Renal pelvis (tissue), 4 donors: ENCODE results near the gene KIF3B. TPM values are rescaled to one million over a fixed set of nuclear protein-coding genes. Genes with fewer than 3 reads are reported as not detected.
"Not testable (repeated sequence)": the region's sequence is repeated elsewhere in the genome, so short reads cannot be mapped to it uniquely, and the experiment has no call there.

Source experiments
- DNase-seq: peaks from one replicate; pipeline ENCODE4 v3.0.0-alpha.2; 2013
- polyA plus RNA-seq, 3 donors: library from polyadenylated mRNA; unstranded; fragments of 120-200 nt; gene quantifications; one replicate each; pipeline ENCODE4 v1.2.1, GENCODE V29; 2013; ENCODE audit not compliant: insufficient read length in 3 of 3

The KIF3B gene
- polyA plus RNA-seq, 3 donors, result 36.4 to 47.3 (median 38.6) TPM

DNA sequence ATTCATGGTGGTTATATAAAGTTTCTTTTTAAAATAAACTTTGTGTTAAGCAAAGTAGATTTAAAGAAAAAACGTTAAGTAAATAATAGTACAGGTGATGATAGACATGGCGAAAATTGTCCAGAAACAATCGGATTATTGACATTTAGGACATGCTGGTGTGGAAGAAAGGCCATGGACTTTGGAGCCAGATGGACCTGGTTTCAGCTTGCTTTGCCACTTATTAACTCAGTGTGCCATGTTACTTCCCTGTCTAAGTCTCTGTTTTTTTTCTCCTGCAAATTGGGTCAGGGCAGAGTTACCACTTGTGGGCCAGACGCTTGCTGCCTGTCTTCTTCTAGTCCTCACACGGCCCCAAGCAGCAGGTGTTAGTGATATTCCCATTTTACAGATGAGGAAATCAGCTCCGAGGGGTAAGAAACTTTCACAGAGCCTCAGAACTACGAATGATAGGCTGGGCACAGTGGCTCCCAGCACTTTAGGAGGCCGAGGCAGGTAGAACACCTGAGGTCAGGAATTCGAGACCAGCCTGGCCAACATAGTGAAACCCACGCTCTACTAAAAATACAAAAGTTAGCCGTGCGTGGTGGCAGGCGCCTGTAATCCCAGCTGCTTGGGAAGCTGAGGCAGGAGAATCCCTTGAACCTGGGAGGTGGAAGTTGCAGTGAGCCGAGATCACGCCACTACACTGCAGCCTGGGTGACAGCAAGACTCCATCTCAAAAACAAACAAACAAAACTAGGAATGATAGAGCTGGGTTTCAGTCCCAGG, 12.4 kb downstream of the KIF3B start:
- DNase-seq, result no peak

DNA sequence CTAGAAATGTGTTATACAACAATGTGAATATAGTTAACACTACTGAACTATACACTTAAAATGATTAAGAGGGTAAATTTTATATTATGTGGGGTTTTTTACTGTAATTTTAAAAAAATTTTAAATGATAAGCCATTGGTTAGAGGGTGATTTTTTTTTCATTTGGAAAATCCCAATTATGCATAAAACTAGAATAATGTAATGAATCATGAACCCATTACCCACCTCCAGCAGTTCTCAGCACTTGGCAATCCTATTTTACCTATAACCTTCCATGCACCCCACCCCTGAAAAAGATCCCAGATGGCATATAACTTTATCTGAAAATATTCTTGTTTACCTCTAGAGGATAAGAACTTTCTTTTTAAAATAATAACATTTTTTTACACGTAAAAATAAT, 13.7 kb downstream of the KIF3B start:
- DNase-seq, result no peak

DNA sequence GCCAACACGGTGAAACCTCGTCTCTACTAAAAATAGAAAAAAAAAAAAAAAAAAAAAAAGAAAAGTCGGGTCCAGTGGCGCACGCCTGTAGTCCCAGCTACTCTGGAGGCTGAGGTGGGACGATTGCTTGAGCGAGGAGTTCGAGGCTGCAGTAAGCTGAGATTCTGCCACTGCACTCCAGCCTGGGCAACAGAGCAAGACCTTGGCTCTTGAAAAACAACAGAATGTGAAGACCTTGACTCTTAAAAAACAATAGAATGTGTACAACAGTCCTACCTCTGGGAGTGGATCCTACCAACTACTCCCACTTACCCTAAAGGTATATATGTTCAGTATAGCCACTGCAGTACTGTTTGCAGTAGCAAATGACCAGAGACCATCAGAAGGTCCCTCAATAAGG, 15.1 kb downstream of the KIF3B start:
- DNase-seq, result no peak

DNA sequence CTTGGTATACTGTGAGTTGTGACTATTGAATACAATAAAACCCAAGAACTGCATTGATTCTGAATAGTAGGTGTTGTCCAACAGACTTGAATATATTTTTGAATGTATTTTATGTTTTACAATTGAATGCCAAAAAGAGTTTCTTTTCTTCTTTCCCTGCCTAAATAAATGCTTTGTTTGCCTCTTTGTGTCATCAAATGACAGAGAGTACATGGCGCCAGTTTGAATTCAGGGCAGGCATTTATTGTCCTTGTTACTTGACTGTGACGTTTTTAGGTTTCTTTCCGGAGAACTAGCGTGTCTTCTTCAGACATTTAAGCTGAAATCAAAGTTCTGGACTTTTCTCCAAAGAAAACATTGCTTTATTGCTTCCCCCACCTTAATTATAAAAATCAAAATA, 16.6 kb downstream of the KIF3B start:
- no peak for DNase-seq

GRCh38 chr20:32296412-32296811, 19.0 kb downstream of the KIF3B start:
- DNase-seq, result no peak

DNA sequence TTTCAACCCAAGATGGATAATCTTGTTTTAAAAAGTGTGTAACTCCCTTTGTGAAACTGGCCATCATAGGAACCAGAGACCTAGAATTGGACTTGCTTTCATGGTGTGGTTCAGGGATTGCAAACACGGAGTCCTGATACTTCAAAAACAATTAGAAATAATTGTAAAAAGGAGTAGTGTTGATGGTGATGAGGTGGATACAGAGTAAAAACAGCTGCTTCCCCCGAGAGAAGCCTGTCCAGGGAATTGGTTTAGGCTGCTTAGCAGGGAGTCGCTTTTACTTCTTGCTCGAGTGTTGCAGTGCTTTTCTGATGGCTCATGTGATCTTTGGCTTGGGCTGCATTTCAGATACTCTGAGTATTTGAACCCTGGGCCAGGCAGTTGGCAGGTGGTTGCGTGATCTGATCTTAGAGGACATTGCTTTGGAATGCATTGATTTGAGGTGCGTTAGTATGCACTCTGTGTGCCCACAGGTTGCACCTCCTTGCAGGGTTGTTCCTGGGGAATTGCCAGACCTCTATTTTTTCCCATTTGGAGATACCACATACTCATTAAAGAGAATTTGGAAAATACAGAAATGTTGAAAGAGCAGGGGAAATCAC, 19.5 kb downstream of the KIF3B start:
- DNase-seq, result no peak

DNA sequence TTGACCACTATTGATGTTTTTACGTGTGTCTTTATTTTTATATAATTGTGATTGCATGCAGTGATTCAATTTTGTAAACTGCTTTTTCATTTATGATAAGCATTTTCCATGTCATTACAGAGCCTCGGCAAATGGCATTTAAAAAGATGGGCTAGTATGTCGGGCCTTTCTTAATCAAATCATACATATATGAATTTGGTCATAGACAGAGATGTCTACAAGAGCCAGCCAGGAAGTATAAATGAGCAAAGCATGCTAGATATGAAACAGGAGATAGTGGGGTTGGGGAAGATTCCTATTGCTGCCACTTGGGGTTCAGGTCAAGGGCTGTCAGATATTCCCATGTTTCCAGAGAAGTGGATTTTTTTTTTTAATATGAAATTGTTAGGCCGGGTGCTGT, 20.0 kb downstream of the KIF3B start:
- DNase-seq, result no peak

DNA sequence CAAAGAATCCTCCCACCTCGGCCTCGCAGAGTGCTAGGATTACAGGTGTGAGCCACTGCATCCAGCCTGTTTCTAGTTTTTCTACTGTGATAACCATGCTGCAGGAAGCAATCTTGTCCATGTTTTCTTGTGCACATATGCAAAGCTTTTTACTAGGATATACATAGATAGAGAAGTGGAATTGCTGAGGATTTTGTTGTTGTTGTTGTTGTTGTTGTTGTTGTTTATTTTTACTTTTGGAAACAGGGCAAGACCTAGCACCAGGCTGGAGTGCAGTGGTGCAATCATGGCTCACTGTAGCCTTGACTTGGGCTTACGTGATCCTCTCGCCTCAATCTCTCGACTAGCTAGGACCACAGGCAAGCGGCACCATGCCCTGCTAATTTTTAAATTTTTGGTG, 23.2 kb downstream of the KIF3B start:
- DNase-seq, result no peak

- DNase-seq, result no peak
Observed at GRCh38 chr20:32301719-32302506, 24.5 kb downstream of the KIF3B start.

DNA sequence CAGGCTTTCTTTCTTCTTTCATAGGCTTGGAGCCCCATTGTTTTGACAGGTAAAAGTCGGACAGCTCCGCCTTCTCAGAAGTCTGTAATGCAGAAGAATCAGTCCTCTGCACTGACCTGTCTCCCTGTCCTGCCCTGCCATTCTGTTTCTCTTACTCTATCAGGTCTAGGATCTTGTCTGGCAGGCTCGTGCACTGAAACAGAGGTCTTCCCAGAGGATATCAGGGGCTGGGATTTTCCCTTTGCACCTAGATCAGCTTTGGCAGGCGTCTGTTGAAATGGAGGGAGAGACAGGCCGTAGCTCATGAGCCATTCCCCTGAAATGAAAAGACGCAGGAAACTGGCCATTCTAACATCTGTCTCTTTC, 25.0 kb downstream of the KIF3B start:
- DNase-seq, result no peak

GRCh38 chr20:32304131-32304746, 26.8 kb downstream of the KIF3B start:
- DNase-seq, result no peak

- DNase-seq, result no peak
Observed at GRCh38 chr20:32312718-32313424, 35.4 kb downstream of the KIF3B start.

DNA sequence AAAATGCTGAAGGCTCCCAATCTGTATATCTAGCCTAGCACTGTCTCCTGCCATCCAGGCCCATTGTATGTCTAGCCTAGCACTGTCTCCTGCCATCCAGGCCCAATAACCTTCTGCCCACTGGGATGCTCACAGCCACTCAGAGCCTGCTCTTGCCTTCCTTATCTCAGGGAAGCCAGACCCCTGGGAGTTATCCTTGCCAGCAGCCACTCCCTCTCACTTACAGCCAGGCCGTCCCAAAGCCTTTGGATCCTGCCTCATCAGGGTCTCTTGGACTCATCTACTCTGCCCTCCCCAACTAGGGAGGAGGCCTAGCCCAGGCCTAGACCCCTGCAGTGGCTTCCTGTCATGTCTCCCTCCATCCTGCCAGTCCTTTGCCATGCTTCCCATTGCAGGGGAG, 37.3 kb downstream of the KIF3B start:
- DNase-seq, result no peak

DNA sequence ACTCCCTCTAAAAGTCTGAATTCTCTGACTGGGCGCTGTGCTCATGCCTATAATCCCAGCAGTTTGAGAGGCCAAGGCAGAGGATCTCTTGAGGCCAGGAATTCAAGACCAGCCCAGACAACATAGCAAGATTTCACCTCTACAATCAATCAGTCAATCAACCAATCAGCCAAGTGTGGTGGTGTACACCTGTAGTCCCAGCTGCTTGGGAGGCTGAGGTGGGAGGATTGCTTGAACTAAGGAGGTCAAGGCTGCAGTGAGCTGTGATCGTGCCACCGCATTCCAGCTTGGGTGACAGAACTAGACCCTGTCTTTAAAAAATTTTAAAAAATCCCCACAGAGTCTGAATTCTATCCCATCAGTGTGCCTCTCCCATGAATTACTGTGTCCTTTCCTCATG, 37.9 kb downstream of the KIF3B start:
- DNase-seq, result no peak

DNA sequence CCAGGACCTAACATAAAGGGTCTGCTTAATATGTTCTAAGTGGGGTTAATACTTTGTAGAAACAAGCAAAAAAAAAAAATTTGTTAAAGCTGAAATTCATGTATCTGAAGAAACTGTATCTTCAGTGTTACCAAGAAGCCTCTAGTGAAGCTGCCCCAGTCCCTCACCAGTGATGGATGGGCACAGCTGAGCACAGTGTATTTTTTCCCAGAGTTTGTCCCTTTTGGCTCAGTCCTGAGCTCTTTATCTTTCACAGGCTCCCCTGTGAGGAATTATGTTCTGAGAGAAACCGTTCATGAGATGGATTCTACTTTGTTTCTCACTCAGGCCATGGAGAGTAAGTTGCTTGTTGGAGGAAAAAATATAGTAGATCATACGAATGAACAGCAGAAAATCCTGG, 38.4 kb downstream of the KIF3B start:
- DNase-seq, result no peak

GRCh38 chr20:32316667-32317066, 39.2 kb downstream of the KIF3B start:
- DNase-seq, result no peak

GRCh38 chr20:32319100-32319499, 41.6 kb downstream of the KIF3B start:
- DNase-seq, result no peak

DNA sequence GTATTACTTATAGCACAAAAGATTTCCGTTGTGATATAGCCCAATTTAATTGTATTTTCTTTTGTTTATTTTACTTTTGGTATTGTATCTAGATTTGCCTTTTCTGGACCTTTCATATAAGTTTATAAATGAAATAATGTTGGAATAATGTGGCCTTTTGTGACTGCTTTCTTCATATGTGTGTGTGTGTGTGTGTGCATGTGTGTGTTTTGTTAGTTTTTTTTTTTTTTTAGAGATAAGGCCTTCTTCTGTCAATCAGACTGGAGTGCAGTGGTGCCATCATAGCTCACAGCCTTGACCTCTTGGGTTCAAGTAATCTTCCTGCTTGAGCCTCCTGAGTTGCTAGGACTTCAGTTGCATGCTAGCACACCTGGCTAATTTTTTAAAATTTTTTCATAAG, 42.9 kb downstream of the KIF3B start:
- no peak for DNase-seq

- no peak for DNase-seq
Observed at GRCh38 chr20:32321390-32321789, 43.9 kb downstream of the KIF3B start.

DNA sequence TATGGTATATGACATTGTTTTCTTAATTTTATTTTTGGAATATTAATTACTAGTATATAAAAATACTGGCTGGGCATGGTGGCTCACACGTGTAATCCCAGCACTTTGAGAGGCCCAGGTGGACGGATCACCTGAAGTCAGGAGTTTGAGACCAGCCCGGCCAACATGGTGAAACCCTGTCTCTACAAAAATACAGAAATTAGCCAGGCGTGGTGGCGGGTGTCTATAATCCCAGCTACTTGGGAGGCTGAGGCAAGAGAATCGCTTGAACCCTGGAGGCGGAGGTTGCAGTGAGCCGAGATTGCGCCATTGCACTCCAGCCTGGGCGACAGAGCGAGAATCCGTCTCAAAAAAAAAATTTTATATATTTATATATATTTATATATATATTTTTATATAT, 44.8 kb downstream of the KIF3B start:
- not testable (repeated sequence) for DNase-seq

DNA sequence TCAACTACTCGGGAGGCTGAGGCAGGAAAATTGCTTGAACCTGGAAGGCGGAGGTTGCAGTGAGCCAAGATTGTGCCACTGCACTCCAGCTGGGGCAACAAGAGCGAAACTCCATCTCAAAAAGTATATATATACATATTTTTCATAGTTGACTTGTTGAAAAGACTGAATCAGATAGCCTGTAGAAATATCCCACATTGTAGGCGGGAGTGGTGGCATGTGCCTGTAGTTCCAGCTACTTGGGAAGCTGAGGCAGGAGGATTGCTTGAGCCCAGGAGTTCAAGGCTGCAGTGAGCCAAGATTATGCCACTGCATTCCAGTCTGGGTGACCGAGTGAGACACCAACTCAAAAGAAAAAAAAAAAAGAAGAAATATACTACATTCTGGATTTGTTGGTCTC, 46.3 kb downstream of the KIF3B start:
- DNase-seq, result not testable (repeated sequence)
